Measurements from ENCODE around the gene BAG5.

BAG5 gene

DNA sequence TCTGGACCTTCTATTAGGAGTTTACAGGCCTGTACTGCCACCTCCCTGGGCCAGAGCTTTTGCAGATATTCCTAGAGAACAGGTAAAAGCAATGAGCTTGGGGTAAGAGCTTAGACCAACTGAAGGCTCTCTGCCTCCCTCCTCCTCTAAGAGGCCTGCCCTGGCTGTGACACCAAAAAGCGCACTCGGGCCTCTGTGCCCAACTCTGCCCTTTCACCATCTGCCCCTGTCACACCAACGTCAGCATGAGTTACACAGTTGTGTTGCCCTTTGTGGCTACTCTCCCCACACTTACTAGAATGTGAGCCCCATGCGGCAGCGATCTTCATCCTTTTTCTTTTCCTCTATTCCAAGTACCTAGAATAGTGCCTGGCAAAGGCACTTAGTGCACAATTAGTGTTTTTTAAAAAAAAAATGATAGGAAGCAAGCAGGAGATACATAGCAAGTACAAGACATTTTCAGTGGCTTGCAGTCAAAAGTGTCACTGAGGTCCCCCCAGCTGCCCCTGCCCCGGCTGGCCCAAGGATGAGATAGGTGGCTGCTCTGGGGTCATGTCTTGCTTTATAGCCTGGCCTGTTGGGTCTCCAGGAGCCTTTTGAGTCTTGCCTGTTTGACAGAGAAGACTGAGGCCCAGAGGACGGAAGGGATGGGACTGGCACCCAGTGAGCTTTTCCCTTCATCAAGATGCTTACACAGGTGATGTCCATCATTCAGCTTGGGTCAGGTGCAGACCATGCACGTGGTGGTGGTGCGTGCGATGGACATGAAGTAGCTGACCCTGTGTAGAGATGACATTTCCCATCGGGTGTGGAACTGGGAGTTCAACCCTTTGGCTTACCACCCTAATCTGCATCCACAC lies 52.4 kb downstream of the BAG5 start:
- DNase-seq (ENCODE audit: low read depth, low spot score), result no peak

DNA sequence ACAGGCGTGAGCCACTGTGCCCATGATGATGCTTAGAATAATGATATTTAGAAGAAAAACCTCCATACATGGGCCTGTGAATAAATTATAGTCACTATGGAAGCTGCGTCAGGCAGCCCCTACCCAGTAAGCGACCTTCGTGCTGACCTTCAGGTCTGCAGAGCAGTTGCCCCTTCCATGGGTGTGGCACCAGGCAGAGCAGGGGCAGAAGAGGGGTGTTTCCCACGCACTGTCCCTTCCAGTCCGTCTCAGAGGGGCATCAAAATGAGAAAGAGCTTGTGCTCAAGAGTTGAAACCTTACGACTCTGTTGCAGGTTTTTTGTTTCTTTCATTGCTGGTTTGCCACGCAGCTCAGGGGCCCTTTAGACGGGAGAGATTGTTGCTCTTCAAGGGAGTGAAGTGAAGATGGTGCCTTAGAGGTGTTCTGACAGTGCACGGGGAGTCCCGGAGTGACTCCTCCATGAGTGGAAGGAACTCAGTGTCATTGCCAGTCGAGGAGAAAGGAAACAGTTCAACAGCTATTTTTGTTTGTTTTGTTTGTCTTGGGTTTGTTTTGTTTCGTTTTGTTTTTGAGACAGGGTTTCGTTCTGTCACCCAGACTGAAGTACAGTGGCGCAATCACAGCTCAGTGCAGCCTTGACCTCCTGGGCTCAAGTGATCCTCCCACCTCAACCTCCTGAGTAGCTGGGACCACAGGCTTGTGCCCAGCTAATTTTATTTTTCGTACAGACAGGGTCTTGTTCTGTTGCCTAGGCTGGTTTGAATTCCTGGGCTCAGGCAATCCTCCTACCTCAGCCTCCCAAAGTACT lies 53.7 kb downstream of the BAG5 start:
- no peak for DNase-seq (ENCODE audit: low read depth, low spot score)

DNA sequence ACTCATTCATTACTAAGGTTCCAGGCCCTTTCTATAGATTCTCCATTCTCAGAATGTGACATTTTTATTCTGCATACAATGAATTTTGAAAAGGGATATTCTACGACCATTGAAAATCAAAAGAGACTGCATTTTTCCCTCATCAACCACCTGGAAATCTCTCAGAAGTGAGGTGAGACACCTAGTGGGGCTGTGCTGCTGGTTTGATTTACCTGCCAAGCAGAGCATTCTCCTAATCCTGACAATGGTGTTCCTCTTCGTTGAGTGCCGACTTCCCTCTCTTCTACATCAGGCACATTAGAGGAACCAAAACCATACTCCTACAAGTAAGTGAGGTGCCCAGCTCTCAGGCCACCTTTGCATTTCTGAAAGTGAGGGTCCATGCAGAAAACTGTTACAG lies 54.7 kb downstream of the BAG5 start:
- no peak for DNase-seq (ENCODE audit: low read depth, low spot score)

Measured in brain pericyte (primary cell).